OCI-LY7 (cell line): ENCODE data around the gene KIDINS220.

Source experiments
- EZH2phosphoT487 ChIP-seq: fragments of 200-600 bp; sonication (generic); IDR thresholded peaks from 2 replicates; pipeline ENCODE4 v1.6.1; 2018; ENCODE audit warnings: low read depth, borderline replicate concordance, mild to moderate bottlenecking, mixed run types, antibody characterized with exemption, low read length, moderate library complexity, mixed read lengths
- TF ChIP-seq, protein P1 (sequence below): fragments of 200-600 bp; sonication (generic); conservative IDR thresholded peaks from 2 replicates; pipeline ENCODE4 v1.5.1; 2014; ENCODE audit warnings: mild to moderate bottlenecking, antibody characterized with exemption, low read length, moderate library complexity, mixed read lengths

- TF ChIP-seq, protein P1, sequence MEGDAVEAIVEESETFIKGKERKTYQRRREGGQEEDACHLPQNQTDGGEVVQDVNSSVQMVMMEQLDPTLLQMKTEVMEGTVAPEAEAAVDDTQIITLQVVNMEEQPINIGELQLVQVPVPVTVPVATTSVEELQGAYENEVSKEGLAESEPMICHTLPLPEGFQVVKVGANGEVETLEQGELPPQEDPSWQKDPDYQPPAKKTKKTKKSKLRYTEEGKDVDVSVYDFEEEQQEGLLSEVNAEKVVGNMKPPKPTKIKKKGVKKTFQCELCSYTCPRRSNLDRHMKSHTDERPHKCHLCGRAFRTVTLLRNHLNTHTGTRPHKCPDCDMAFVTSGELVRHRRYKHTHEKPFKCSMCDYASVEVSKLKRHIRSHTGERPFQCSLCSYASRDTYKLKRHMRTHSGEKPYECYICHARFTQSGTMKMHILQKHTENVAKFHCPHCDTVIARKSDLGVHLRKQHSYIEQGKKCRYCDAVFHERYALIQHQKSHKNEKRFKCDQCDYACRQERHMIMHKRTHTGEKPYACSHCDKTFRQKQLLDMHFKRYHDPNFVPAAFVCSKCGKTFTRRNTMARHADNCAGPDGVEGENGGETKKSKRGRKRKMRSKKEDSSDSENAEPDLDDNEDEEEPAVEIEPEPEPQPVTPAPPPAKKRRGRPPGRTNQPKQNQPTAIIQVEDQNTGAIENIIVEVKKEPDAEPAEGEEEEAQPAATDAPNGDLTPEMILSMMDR, result no peak
- no peak for TF ChIP-seq EZH2phosphoT487
Observed at GRCh38 chr2:8822218-8822617, 15.2 kb downstream of the KIDINS220 start.
